Stomach (tissue), 9 donors: Measurements from ENCODE around the gene LRRFIP1. TPM values are rescaled to one million over a fixed set of nuclear protein-coding genes. Genes with fewer than 3 reads are reported as not detected.
"Not testable (repeated sequence)": the region's sequence is repeated elsewhere in the genome, so short reads cannot be mapped to it uniquely, and the experiment has no call there.

Experiments
- DNase-seq, 2 donors: peaks; one replicate each; pipeline versions ENCODE4 v3.0.0 to v3.0.0-alpha.2; 2013 to 2019
- H3K27ac ChIP-seq, 5 donors: fragments of 200-600 bp in 4 of 5; sonication (generic) in 4 of 5; one replicate each; pipeline ENCODE4 v1.5.1; 2013 to 2019; ENCODE audit warnings: mild to moderate bottlenecking in 1 of 5, moderate library complexity in 1 of 5
- H3K27me3 ChIP-seq, 3 donors: fragments of 200-600 bp; sonication (generic); one replicate each; pipeline ENCODE4 v1.5.1; 2017 to 2019; ENCODE audit warnings: mixed run types in 1 of 3
- H3K36me3 ChIP-seq, 4 donors: fragments of 200-600 bp; sonication (generic); 1 replicate in 3 of 4; 2 replicates in 1 of 4; pipeline ENCODE4 v1.5.1; 2016 to 2019
- H3K4me1 ChIP-seq, 4 donors: fragments of 200-600 bp; sonication (generic); one replicate each; pipeline ENCODE4 v1.5.1; 2016 to 2019
- H3K4me3 ChIP-seq, 4 donors: fragments of 200-600 bp; sonication (generic) in 3 of 4; one replicate each; pipeline ENCODE4 v1.5.1; 2016 to 2019; ENCODE audit warnings: mild to moderate bottlenecking in 1 of 4
- H3K9me3 ChIP-seq, 4 donors: fragments of 200-600 bp; sonication (generic); one replicate each; pipeline ENCODE4 v1.5.1; 2016 to 2019
- CTCF ChIP-seq, 7 experiments: fragments of 450-650 bp in 4 of 7; fragments of 200-600 bp in 3 of 7; sonication (generic) in 3 of 7; IDR thresholded peaks; one replicate each; pipeline ENCODE4 v1.5.1; 2016 to 2019; ENCODE audit warnings: antibody characterized with exemption in 7 of 7, control low read depth in 2 of 7, mild to moderate bottlenecking in 1 of 7
- EP300 ChIP-seq: sonication (generic); formaldehyde crosslinking; IDR thresholded peaks from one replicate; pipeline ENCODE4 v1.6.1; 2017; ENCODE audit warnings: antibody characterized with exemption
- POLR2A ChIP-seq, 4 donors: fragments of 450-650 bp; IDR thresholded peaks; one replicate each; pipeline ENCODE4 v1.6.1; 2016; ENCODE audit warnings: antibody characterized with exemption in 4 of 4, control low read depth in 2 of 4, mild to moderate bottlenecking in 1 of 4, moderate library complexity in 1 of 4
- POLR2AphosphoS5 ChIP-seq, 3 donors: sonication (generic); formaldehyde crosslinking; IDR thresholded peaks; one replicate each; pipeline ENCODE4 v1.6.1; 2016; ENCODE audit warnings: antibody characterized with exemption in 3 of 3
- WGBS, 5 donors: extraction: QIAGEN DNeasy Blood & Tissue Kit in 3 of 5; methylation state at CpG; one replicate each; pipeline versions ENCODE4 v1.1.5 to v1.1.7; 2013 to 2018; 5-methylcytosine and 5-hydroxymethylcytosine counted together
- intact Hi-C: fragments of 100-400 bp; cut with DNase I; formaldehyde crosslinking; loops from one replicate; pipeline ENCODE4 v1.15.1; 2023; ENCODE audit warnings: low total_unique reads
- polyA plus RNA-seq, 3 donors: library from polyadenylated mRNA; stranded (reverse); fragments of 200-250 nt; gene quantifications; one replicate each; pipeline ENCODE4 v1.2.3, GENCODE V29; 2013
- total RNA-seq, 5 donors: library from RNA; depleted of rRNA; stranded (reverse); fragments of >200 nt; gene quantifications; one replicate each; pipeline versions ENCODE4 v1.1.0 to v1.2.3, GENCODE V29; 2014 to 2016
- donor health status: healthy with polysubstance abuse.
- donor health status: Bipolar disorder and iron deficiency.
- donor health status: healthy.

LRRFIP1 gene
- total and polyA plus RNA-seq, 8 donors, result 31.6 to 201 (median 130) TPM

- H3K4me1 ChIP-seq, result peaks cover 28 to 70% (median 49%) of the 10 kb centered on the region in 4 donors
- 61 to 93% (median 88%) methylated on average over 8 to 11 of the region's 11 CpGs for WGBS, 5 donors
- no peak for TF ChIP-seq POLR2AphosphoS5 (IDR thresholded peaks at IDR 0.05)
- TF ChIP-seq POLR2A (IDR thresholded peaks at IDR 0.05), result no peak
- TF ChIP-seq CTCF (IDR thresholded peaks at IDR 0.05), result no peak
- TF ChIP-seq EP300, result no peak
- no peak overlapping the region for H3K4me3 ChIP-seq
- H3K27ac ChIP-seq, result peak overlapping the region in 4 of 5 donors; percentile 59 to 98 (median 96)
- DNase-seq, result no peak
- intact Hi-C loops, result no loop called here
- no peaks in the 10 kb centered on the region for H3K27me3 ChIP-seq
- H3K9me3 ChIP-seq, result no peaks in the 10 kb centered on the region
- no peaks in the 10 kb centered on the region for H3K36me3 ChIP-seq
Observed at GRCh38 chr2:237686659-237687136, 59.3 kb downstream of the LRRFIP1 start.

GRCh38 chr2:237688081-237688480 lies 60.7 kb downstream of the LRRFIP1 start:
- DNase-seq, result no peak
- Histone ChIP-seq H3K4me3 (no peak overlapping the region), H3K4me1 (peaks cover 28 to 57% (median 43%) of the 10 kb centered on the region in 4 donors), H3K27me3 (no peaks in the 10 kb centered on the region), H3K9me3 (no peaks in the 10 kb centered on the region), H3K27ac (peak overlapping the region; percentile 34 to 98 (median 95)), H3K36me3 (no peaks in the 10 kb centered on the region)
- no peak for TF ChIP-seq POLR2AphosphoS5 (IDR thresholded peaks at IDR 0.05)
- no peak for TF ChIP-seq EP300
- WGBS, 5 donors, result 58 to 86% (median 67%) methylated on average over 1 of the region's 1 CpG
- intact Hi-C loops, result no loop called here

GRCh38 chr2:237688541-237688940 lies 61.2 kb downstream of the LRRFIP1 start:
- H3K9me3 ChIP-seq, intact Hi-C loops, DNase-seq, H3K4me3 ChIP-seq, H3K36me3 ChIP-seq, H3K27me3 ChIP-seq: not testable (repeated sequence)
- WGBS, 5 donors, result 89 to 98% (median 95%) methylated on average over 6 of the region's 6 CpGs
- peaks cover 29 to 56% (median 44%) of the 10 kb centered on the region in 4 donors for H3K4me1 ChIP-seq
- peak overlapping the region; percentile 34 to 98 (median 95) for H3K27ac ChIP-seq

GRCh38 chr2:237689336-237690131 lies 62.1 kb downstream of the LRRFIP1 start:
- H3K4me1 ChIP-seq, result peaks cover 39 to 65% (median 53%) of the 10 kb centered on the region in 4 donors
- H3K27ac ChIP-seq, result peak overlapping the region; percentile 59 to 98 (median 95)
- H3K27me3 ChIP-seq, result no peaks in the 10 kb centered on the region
- 66 to 86% (median 78%) methylated on average over 2 to 6 of the region's 6 CpGs for WGBS, 5 donors
- intact Hi-C loops, result no loop called here
- H3K36me3 ChIP-seq, result no peaks in the 10 kb centered on the region
- peak in 1 of 2 donors; percentile 76 for DNase-seq
- H3K4me3 ChIP-seq, result no peak overlapping the region
- TF ChIP-seq POLR2AphosphoS5 (IDR thresholded peaks at IDR 0.05) (no peak), EP300 (no peak), POLR2A (IDR thresholded peaks at IDR 0.05) (no peak), CTCF (IDR thresholded peaks at IDR 0.05) (no peak)
- H3K9me3 ChIP-seq, result no peaks in the 10 kb centered on the region

GRCh38 chr2:237691029-237691907 lies 63.9 kb downstream of the LRRFIP1 start:
- intact Hi-C loops, result no loop called here
- TF ChIP-seq POLR2AphosphoS5 (IDR thresholded peaks at IDR 0.05) (peak in 1 of 3 donors; percentile 12), POLR2A (IDR thresholded peaks at IDR 0.05) (no peak)
- Histone ChIP-seq H3K27ac (peak overlapping the region; percentile 90 to 98 (median 95)), H3K4me3 (peak overlapping the region; percentile 65 to 91 (median 80)), H3K9me3 (no peaks in the 10 kb centered on the region), H3K36me3 (no peaks in the 10 kb centered on the region), H3K4me1 (peaks cover 53 to 82% (median 69%) of the 10 kb centered on the region in 4 donors), H3K27me3 (no peaks in the 10 kb centered on the region)
- 7 to 32% (median 14%) methylated on average over 22 to 78 of the region's 78 CpGs for WGBS, 5 donors
- peak in 1 of 2 donors; percentile 78 for DNase-seq
